ENCODE data around the gene TMEM52.

TMEM52 gene

DNA sequence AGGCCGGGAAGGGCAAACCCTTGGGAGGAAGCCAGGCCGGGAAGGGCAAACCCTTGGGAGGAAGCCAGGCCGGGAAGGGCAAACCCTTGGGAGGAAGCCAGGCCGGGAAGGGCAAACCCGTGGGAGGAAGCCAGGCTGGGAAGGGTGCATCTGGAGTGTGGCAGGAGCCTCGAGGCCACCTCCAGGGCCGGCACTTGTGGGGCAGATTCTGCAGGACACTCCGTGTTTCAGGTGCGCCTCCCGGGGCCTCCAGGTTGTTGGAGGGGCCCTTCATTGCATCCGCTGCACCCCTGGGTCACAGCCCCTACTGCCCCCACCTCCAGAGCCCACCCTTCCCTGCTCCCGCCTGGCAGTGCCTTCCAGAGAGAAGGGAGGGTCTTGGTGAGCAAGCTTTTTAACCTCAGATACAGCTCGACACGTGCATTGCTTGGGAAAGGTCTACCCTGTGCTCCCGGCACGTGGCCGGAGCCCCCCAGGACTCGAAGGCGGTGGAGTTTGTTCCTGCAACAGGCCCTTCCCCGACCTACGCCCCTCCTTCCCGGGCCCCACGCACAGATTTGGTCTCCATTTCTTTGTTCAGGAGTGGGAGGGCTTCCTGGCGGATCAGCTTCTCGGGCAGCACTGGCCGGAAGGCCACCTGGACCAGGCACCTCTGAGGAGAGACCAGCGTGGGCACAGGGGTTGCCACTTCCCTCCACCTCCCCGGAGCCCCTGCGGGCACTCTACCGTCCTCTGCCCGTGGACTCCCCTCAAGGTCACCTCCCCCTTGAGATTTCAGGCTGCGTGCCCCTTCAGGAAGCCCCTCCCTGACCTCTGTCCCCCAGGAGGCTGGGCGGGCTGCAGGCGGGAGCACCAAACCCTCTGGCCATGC is 9.4 kb upstream of the TMEM52 start:
- no peak for TF ChIP-seq CTCF (IDR thresholded peaks at IDR 0.05)

GRCh38 chr1:1927751-1928150 is 8.7 kb upstream of the TMEM52 start:
- no peak for TF ChIP-seq CTCF (IDR thresholded peaks at IDR 0.05)

GRCh38 chr1:1926886-1927660 is 8.0 kb upstream of the TMEM52 start:
- TF ChIP-seq CTCF (IDR thresholded peaks at IDR 0.05) = no peak

- TF ChIP-seq CTCF (IDR thresholded peaks at IDR 0.05) = no peak
These were observed 7.3 kb upstream of the TMEM52 start for GRCh38 chr1:1926346-1926811.

DNA sequence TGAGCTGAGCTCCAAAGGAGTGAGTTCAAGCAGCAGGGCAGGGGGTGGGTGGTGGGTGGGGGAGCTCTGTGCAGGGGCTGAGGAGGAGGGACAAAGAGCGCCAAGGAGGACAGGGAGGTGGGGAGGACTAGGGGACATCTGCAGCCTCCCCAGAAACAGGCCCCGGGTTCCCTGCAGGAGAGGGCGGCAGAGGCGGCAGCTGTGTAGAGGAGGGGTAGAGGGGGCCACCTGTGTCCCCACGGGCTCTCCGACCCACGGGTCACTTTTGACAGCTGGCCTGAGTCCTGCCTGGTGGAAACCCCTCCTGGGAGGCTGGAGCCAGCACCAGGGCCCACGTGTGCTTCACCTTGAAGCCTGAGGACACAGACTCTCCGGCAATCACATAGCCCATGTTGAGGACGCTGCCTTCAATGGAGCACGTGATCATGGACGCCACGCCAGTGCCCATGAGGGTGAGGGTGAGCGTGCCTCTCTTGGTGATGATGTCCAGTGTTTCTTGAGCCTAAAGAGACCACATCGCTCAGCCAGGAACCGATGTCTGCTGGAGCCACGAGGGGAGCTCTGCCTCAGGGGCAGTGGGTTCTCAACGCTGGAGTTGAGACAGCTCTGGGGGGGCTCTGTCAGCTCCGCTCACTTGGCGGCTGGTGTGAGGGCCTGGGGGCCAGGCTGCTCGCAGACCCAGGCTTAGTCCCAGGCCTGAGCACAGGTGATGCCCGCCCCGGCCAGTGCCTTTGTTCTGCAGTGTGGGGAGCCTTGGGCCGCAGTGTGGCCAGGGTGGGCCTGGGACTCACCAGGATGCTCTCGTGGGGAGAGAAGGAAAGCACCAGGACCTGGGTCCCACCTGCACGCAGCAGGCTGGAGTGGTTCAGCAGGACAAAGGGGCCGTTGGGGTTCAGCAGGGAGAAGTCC is 6.6 kb upstream of the TMEM52 start:
- no peak for TF ChIP-seq CTCF (IDR thresholded peaks at IDR 0.05)

GRCh38 chr1:1924849-1925248 is 5.8 kb upstream of the TMEM52 start:
- no peak for TF ChIP-seq CTCF (IDR thresholded peaks at IDR 0.05)

DNA sequence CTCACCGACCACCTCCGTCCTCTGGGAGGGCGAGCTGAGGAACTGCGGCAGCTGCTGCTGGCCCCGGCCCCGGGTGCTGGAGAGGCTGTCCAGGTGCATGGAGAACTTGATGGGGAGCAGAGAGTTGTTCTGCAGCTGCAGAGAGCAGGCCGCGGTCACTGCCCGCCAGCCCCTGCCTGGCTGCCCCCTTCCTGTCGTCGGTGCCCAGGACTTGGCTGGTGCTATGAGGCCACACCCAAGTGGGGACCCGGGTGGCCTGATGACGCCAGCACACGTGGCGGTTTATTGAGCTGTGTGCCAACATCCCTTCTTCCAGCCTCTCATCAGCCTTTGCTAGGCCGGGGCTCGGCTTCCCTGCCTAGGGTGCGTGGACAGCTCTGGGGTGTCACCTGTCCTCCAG is 5.3 kb upstream of the TMEM52 start:
- no peak for TF ChIP-seq CTCF (IDR thresholded peaks at IDR 0.05)

Data from LNCAP (cell line).